ENCODE results near the gene TMEM248.

- TF ChIP-seq CTCF (IDR thresholded peaks at IDR 0.05) = no peak
- no peak for TF ChIP-seq POLR2A (IDR thresholded peaks at IDR 0.05)
These were observed 49.3 kb downstream of the TMEM248 start for GRCh38 chr7:66970310-66970709.
